H9 (cell line): ENCODE results near the gene NUFIP2. TPM values are rescaled to one million over a fixed set of nuclear protein-coding genes. Genes with fewer than 3 reads are reported as not detected.
A peak's percentile ranks its signal among the peaks of the same experiment; 100 is the strongest.

ENCODE experiments used
- DNase-seq: peaks from one replicate; pipeline ENCODE4 v3.0.0-alpha.2; 2017
- H2AFZ ChIP-seq: one replicate; pipeline ENCODE4 v1.6.1; 2013; ENCODE audit warnings: mild to moderate bottlenecking, low read length, control low read depth, moderate library complexity
- H2AK5ac ChIP-seq: 2 replicates; pipeline ENCODE4 v1.6.1; 2013; ENCODE audit warnings: low read length, control low read depth, mixed read lengths; ENCODE audit not compliant: insufficient read length
- H2BK120ac ChIP-seq: one replicate; pipeline ENCODE4 v1.6.1; 2013; ENCODE audit warnings: low read depth, mild to moderate bottlenecking, low read length, control low read depth, inconsistent platforms; ENCODE audit not compliant: poor library complexity, severe bottlenecking
- H2BK12ac ChIP-seq: 2 replicates; pipeline ENCODE4 v1.6.1; 2013; ENCODE audit warnings: low read length, control low read depth, mixed read lengths, low read depth; ENCODE audit not compliant: insufficient read length
- H2BK15ac ChIP-seq: 2 replicates; pipeline ENCODE4 v1.6.1; 2013; ENCODE audit warnings: low read depth, low read length, control low read depth
- H2BK20ac ChIP-seq: one replicate; pipeline ENCODE4 v1.6.1; 2013; ENCODE audit warnings: low read depth, mild to moderate bottlenecking, low read length, control low read depth, inconsistent platforms; ENCODE audit not compliant: poor library complexity, severe bottlenecking
- H2BK5ac ChIP-seq: 2 replicates; pipeline ENCODE4 v1.6.1; 2013; ENCODE audit warnings: low read length, control low read depth, mixed read lengths; ENCODE audit not compliant: insufficient read length
- H3K14ac ChIP-seq: 2 replicates; pipeline ENCODE4 v1.6.1; 2013; ENCODE audit warnings: low read length, control low read depth; ENCODE audit not compliant: insufficient read depth
- H3K18ac ChIP-seq: 2 replicates; pipeline ENCODE4 v1.6.1; 2013; ENCODE audit warnings: low read depth, mild to moderate bottlenecking, mixed read lengths, low read length, control low read depth; ENCODE audit not compliant: insufficient read length
- H3K23ac ChIP-seq: 2 replicates; pipeline ENCODE4 v1.6.1; 2013; ENCODE audit warnings: low read length, control low read depth, mixed read lengths, low read depth; ENCODE audit not compliant: insufficient read length
- H3K23me2 ChIP-seq: 2 replicates; pipeline ENCODE4 v1.6.1; 2013; ENCODE audit warnings: low read depth, mild to moderate bottlenecking, mixed read lengths, low read length, control low read depth; ENCODE audit not compliant: insufficient read length, poor library complexity, severe bottlenecking
- H3K27ac ChIP-seq: 2 replicates; pipeline ENCODE4 v1.5.1; 2013; ENCODE audit warnings: low read length, control low read depth, mixed read lengths, low read depth; ENCODE audit not compliant: insufficient read length
- H3K27me3 ChIP-seq: 2 replicates; pipeline ENCODE4 v1.6.1; 2013; ENCODE audit warnings: low read length, control low read depth, inconsistent platforms; ENCODE audit not compliant: insufficient read depth
- H3K4ac ChIP-seq: 2 replicates; pipeline ENCODE4 v1.6.1; 2013; ENCODE audit warnings: low read depth, mild to moderate bottlenecking, control low read depth, inconsistent platforms, low read length, moderate library complexity
- H3K4me1 ChIP-seq: 2 replicates; pipeline ENCODE4 v1.6.1; 2013; ENCODE audit warnings: low read length, control low read depth, inconsistent platforms; ENCODE audit not compliant: insufficient read depth
- H3K4me2 ChIP-seq: 2 replicates; pipeline ENCODE4 v1.6.1; 2013; ENCODE audit warnings: low read length, control low read depth, mixed read lengths; ENCODE audit not compliant: insufficient read length, insufficient read depth
- H3K56ac ChIP-seq: 2 replicates; pipeline ENCODE4 v1.6.1; 2013; ENCODE audit warnings: low read depth, mild to moderate bottlenecking, mixed read lengths, low read length, control low read depth; ENCODE audit not compliant: insufficient read length
- H3K79me1 ChIP-seq: 2 replicates; pipeline ENCODE4 v1.6.1; 2013; ENCODE audit warnings: low read depth, mild to moderate bottlenecking, moderate library complexity, low read length, control low read depth, inconsistent platforms; ENCODE audit not compliant: insufficient read depth, poor library complexity, severe bottlenecking
- H3K79me2 ChIP-seq: 2 replicates; pipeline ENCODE4 v1.6.1; 2013; ENCODE audit warnings: low read length, control low read depth, inconsistent platforms; ENCODE audit not compliant: insufficient read depth
- H3K9ac ChIP-seq: 2 replicates; pipeline ENCODE4 v1.6.1; 2013; ENCODE audit warnings: low read length, control low read depth, mixed read lengths; ENCODE audit not compliant: insufficient read length; ENCODE audit errors: extremely low read depth
- H3K9me3 ChIP-seq: one replicate; pipeline ENCODE4 v1.6.1; 2013; ENCODE audit warnings: low read depth, low read length, inconsistent platforms; ENCODE audit not compliant: control insufficient read depth
- H3T11ph ChIP-seq: one replicate; pipeline ENCODE4 v1.6.1; 2013; ENCODE audit warnings: mild to moderate bottlenecking, low read length, control low read depth, inconsistent platforms
- H4K20me1 ChIP-seq: one replicate; pipeline ENCODE4 v1.6.1; 2013; ENCODE audit not compliant: control insufficient read depth, insufficient read length, insufficient read depth
- H4K5ac ChIP-seq: 2 replicates; pipeline ENCODE4 v1.6.1; 2013; ENCODE audit warnings: low read depth, mild to moderate bottlenecking, mixed read lengths, low read length, control low read depth; ENCODE audit not compliant: insufficient read length
- H4K8ac ChIP-seq: replicated peaks from 2 replicates; pipeline ENCODE4 v1.6.1; 2013; ENCODE audit warnings: low read length, control low read depth, mixed read lengths, low read depth; ENCODE audit not compliant: insufficient read length
- H4K91ac ChIP-seq: 2 replicates; pipeline ENCODE4 v1.6.1; 2013; ENCODE audit warnings: low read depth, mild to moderate bottlenecking, moderate library complexity, mixed read lengths, low read length, control low read depth; ENCODE audit not compliant: insufficient read length
- H3K27ac Mint-ChIP-seq, 3 experiments: 2 replicates in 2 of 3; 3 replicates in 1 of 3; pipeline ENCODE4 v1.8.0; 2020 to 2021; ENCODE audit warnings: mixed read lengths in 3 of 3, mild to moderate bottlenecking in 1 of 3, moderate library complexity in 1 of 3
- H3K27me3 Mint-ChIP-seq: 2 replicates; pipeline ENCODE4 v1.8.0; 2021; ENCODE audit warnings: low read depth, mild to moderate bottlenecking, moderate library complexity, mixed read lengths
- H3K36me3 Mint-ChIP-seq, 3 experiments: 2 replicates in 2 of 3; 3 replicates in 1 of 3; pipeline ENCODE4 v1.8.0; 2020 to 2021; ENCODE audit warnings: low read depth in 3 of 3, mixed read lengths in 3 of 3; ENCODE audit not compliant: insufficient read depth in 1 of 3
- H3K4me1 Mint-ChIP-seq, 2 experiments: 2 replicates each; pipeline ENCODE4 v1.8.0; 2020; ENCODE audit warnings: mixed read lengths in 2 of 2
- H3K4me3 Mint-ChIP-seq, 2 experiments: 2 replicates in 1 of 2; 3 replicates in 1 of 2; pipeline ENCODE4 v1.8.0; 2020 to 2021; ENCODE audit warnings: mild to moderate bottlenecking in 2 of 2, mixed read lengths in 2 of 2, moderate library complexity in 1 of 2
- H3K9me3 Mint-ChIP-seq, 2 experiments: 2 replicates in 1 of 2; 3 replicates in 1 of 2; pipeline ENCODE4 v1.8.0; 2020; ENCODE audit warnings: mild to moderate bottlenecking in 2 of 2, mixed read lengths in 2 of 2, moderate library complexity in 1 of 2
- CTCF ChIP-seq: fragments of 200-600 bp; sonication (generic); conservative IDR thresholded peaks from 3 replicates; pipeline ENCODE4 v1.8.0; 2021; ENCODE audit warnings: antibody characterized with exemption, mild to moderate bottlenecking
- WGBS: extraction: QIAGEN DNeasy Blood & Tissue Kit; methylation state at CpG from one replicate; pipeline ENCODE4 v1.1.7; 2013; ENCODE audit warnings: missing lambda C conversion rate, low lambda C conversion rate, mixed read lengths; ENCODE audit not compliant: insufficient read length; ENCODE audit errors: extremely low coverage; 5-methylcytosine and 5-hydroxymethylcytosine counted together
- total RNA-seq: library from RNA; stranded (reverse); gene quantifications from 2 replicates; pipeline ENCODE4 v1.2.1, GENCODE V29; 2021

Gene NUFIP2
- total RNA-seq, 1 experiment from 2014 or later: 97.9 TPM

- H3K9ac ChIP-seq: no peak overlapping the region
These were observed 4.1 kb downstream of the NUFIP2 start for GRCh38 chr17:29289852-29290251.

More at GRCh38 chr17:29289852-29290251, 4.1 kb downstream of the NUFIP2 start:
- Histone ChIP-seq H3K23ac (no peak overlapping the region), H2AK5ac (no peak overlapping the region), H2BK120ac (no peak overlapping the region), H3K27me3 (no peaks in the 10 kb centered on the region), H3K18ac (no peak overlapping the region), H2AFZ (no peak overlapping the region), H2BK5ac (no peak overlapping the region), H4K91ac (no peak overlapping the region), H3K23me2 (no peaks in the 10 kb centered on the region), H3K4ac (no peak overlapping the region), H3K9me3 (no peaks in the 10 kb centered on the region), H2BK12ac (no peak overlapping the region), H3K14ac (no peak overlapping the region), H3K79me1 (peaks cover 7% of the 10 kb centered on the region), H3K27ac (no peak overlapping the region), H4K20me1 (no peaks in the 10 kb centered on the region), H3K4me2 (no peak overlapping the region), H3K79me2 (peaks cover 64% of the 10 kb centered on the region), H3K4me1 (no peaks in the 10 kb centered on the region; the same call in 1 of the 2 replicates), H2BK15ac (no peak overlapping the region), H4K5ac (no peak overlapping the region), H3T11ph (no peak overlapping the region), H4K8ac (no peak overlapping the region), H3K56ac (no peak overlapping the region), H2BK20ac (no peak overlapping the region)
- peaks cover 38 to 41% of the 10 kb centered on the region in 2 experiments for H3K4me1 Mint-ChIP-seq
- no peak for DNase-seq
- H3K27ac Mint-ChIP-seq: peak overlapping the region; percentile 44 to 87 (median 57); a peak in 2 of 7 replicates
- H3K4me3 Mint-ChIP-seq: peak overlapping the region; percentile 11 to 58; a peak in 3 of 5 replicates
- peaks cover 58 to 76% (median 73%) of the 10 kb centered on the region in 3 experiments for H3K36me3 Mint-ChIP-seq
- H3K27me3 Mint-ChIP-seq: 0 out of 2 replicates have a peak, but pooled peaks cover 3% of the 10 kb centered on the region
- TF ChIP-seq CTCF: no peak
- WGBS: no CpG with 5 or more reads among the region's 9 CpGs
- peaks cover 2 to 4% of the 10 kb centered on the region in 2 experiments; a peak in 4 of 5 replicates for H3K9me3 Mint-ChIP-seq
